ENCODE results near the gene PHF23. TPM values are rescaled to one million over a fixed set of nuclear protein-coding genes. Genes with fewer than 3 reads are reported as not detected.

PHF23 gene
- total and polyA plus RNA-seq, 9 of the 15 experiments (the other 6 are each of a cell fraction or from before 2014, with no cell fraction given), result 7.4 to 87.5 (median 33.7) TPM

DNA sequence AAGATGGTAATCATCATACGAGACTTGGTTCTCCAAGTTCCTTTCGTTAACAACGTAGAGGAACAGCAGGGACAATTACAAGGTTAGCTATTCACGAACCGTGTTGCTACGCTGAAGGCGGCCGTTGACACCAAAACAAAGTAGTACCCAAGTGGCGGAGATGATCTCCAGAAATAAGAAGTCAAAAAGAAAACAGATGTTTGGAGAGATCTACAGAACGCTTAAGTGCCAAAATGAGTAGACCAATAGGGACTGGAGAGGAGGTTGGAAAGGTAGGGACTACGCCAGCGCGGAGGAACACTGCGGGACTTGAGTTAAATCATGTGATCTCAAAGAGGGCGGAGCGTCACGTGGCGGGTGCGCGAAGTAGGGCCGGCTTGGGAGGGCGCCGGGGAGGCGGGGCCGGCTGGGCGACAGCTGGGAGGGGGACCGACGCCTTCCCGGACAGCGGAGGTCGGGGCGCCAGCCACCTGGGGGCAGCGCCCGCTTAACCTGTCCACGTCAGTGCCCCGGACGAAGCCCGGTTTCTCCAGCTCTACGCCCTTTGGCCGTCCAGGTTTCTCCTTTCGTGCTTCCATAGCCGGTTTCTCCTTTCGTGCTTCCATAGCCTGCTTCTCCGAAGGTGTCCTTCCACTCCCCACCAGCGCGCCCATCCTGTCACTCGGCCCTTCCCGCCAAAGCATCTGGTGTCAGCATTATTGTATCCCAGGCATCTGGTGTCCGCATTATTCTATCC lies 3.6 kb upstream of the PHF23 start (continued):
- no peak for TF ChIP-seq IRF2 (CRISPR knock-in tag; IDR thresholded peaks at IDR 0.05)
- peak; percentile 58; the same call in 1 of the 2 replicates for TF ChIP-seq CTBP1 (IDR thresholded peaks at IDR 0.05; ENCODE audit: borderline replicate concordance)
- TF ChIP-seq ZBTB17 (CRISPR knock-in tag; IDR thresholded peaks at IDR 0.05), result 0 out of 2 replicates have a peak, but pooled peaks have one; percentile 25
- no peak; the same call in 1 of the 2 replicates for TF ChIP-seq SMARCE1 (IDR thresholded peaks at IDR 0.05)
- TF ChIP-seq NR3C1 (CRISPR knock-in tag; IDR thresholded peaks at IDR 0.05), result no peak
- TF ChIP-seq, protein P1, sequence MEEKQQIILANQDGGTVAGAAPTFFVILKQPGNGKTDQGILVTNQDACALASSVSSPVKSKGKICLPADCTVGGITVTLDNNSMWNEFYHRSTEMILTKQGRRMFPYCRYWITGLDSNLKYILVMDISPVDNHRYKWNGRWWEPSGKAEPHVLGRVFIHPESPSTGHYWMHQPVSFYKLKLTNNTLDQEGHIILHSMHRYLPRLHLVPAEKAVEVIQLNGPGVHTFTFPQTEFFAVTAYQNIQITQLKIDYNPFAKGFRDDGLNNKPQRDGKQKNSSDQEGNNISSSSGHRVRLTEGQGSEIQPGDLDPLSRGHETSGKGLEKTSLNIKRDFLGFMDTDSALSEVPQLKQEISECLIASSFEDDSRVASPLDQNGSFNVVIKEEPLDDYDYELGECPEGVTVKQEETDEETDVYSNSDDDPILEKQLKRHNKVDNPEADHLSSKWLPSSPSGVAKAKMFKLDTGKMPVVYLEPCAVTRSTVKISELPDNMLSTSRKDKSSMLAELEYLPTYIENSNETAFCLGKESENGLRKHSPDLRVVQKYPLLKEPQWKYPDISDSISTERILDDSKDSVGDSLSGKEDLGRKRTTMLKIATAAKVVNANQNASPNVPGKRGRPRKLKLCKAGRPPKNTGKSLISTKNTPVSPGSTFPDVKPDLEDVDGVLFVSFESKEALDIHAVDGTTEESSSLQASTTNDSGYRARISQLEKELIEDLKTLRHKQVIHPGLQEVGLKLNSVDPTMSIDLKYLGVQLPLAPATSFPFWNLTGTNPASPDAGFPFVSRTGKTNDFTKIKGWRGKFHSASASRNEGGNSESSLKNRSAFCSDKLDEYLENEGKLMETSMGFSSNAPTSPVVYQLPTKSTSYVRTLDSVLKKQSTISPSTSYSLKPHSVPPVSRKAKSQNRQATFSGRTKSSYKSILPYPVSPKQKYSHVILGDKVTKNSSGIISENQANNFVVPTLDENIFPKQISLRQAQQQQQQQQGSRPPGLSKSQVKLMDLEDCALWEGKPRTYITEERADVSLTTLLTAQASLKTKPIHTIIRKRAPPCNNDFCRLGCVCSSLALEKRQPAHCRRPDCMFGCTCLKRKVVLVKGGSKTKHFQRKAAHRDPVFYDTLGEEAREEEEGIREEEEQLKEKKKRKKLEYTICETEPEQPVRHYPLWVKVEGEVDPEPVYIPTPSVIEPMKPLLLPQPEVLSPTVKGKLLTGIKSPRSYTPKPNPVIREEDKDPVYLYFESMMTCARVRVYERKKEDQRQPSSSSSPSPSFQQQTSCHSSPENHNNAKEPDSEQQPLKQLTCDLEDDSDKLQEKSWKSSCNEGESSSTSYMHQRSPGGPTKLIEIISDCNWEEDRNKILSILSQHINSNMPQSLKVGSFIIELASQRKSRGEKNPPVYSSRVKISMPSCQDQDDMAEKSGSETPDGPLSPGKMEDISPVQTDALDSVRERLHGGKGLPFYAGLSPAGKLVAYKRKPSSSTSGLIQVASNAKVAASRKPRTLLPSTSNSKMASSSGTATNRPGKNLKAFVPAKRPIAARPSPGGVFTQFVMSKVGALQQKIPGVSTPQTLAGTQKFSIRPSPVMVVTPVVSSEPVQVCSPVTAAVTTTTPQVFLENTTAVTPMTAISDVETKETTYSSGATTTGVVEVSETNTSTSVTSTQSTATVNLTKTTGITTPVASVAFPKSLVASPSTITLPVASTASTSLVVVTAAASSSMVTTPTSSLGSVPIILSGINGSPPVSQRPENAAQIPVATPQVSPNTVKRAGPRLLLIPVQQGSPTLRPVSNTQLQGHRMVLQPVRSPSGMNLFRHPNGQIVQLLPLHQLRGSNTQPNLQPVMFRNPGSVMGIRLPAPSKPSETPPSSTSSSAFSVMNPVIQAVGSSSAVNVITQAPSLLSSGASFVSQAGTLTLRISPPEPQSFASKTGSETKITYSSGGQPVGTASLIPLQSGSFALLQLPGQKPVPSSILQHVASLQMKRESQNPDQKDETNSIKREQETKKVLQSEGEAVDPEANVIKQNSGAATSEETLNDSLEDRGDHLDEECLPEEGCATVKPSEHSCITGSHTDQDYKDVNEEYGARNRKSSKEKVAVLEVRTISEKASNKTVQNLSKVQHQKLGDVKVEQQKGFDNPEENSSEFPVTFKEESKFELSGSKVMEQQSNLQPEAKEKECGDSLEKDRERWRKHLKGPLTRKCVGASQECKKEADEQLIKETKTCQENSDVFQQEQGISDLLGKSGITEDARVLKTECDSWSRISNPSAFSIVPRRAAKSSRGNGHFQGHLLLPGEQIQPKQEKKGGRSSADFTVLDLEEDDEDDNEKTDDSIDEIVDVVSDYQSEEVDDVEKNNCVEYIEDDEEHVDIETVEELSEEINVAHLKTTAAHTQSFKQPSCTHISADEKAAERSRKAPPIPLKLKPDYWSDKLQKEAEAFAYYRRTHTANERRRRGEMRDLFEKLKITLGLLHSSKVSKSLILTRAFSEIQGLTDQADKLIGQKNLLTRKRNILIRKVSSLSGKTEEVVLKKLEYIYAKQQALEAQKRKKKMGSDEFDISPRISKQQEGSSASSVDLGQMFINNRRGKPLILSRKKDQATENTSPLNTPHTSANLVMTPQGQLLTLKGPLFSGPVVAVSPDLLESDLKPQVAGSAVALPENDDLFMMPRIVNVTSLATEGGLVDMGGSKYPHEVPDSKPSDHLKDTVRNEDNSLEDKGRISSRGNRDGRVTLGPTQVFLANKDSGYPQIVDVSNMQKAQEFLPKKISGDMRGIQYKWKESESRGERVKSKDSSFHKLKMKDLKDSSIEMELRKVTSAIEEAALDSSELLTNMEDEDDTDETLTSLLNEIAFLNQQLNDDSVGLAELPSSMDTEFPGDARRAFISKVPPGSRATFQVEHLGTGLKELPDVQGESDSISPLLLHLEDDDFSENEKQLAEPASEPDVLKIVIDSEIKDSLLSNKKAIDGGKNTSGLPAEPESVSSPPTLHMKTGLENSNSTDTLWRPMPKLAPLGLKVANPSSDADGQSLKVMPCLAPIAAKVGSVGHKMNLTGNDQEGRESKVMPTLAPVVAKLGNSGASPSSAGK (IDR thresholded peaks at IDR 0.05), result peak; percentile 26; the same call in 1 of the 2 replicates
- no peak for TF ChIP-seq CSDE1 (IDR thresholded peaks at IDR 0.05)
- TF ChIP-seq ESRRA (IDR thresholded peaks at IDR 0.05; ENCODE audit: borderline replicate concordance, low read depth), result peak; percentile 12; the same call in 1 of the 2 replicates
- no peak for TF ChIP-seq FOXK1 (CRISPR knock-in tag; IDR thresholded peaks at IDR 0.05; ENCODE audit: borderline replicate concordance)
- TF ChIP-seq, protein P2, sequence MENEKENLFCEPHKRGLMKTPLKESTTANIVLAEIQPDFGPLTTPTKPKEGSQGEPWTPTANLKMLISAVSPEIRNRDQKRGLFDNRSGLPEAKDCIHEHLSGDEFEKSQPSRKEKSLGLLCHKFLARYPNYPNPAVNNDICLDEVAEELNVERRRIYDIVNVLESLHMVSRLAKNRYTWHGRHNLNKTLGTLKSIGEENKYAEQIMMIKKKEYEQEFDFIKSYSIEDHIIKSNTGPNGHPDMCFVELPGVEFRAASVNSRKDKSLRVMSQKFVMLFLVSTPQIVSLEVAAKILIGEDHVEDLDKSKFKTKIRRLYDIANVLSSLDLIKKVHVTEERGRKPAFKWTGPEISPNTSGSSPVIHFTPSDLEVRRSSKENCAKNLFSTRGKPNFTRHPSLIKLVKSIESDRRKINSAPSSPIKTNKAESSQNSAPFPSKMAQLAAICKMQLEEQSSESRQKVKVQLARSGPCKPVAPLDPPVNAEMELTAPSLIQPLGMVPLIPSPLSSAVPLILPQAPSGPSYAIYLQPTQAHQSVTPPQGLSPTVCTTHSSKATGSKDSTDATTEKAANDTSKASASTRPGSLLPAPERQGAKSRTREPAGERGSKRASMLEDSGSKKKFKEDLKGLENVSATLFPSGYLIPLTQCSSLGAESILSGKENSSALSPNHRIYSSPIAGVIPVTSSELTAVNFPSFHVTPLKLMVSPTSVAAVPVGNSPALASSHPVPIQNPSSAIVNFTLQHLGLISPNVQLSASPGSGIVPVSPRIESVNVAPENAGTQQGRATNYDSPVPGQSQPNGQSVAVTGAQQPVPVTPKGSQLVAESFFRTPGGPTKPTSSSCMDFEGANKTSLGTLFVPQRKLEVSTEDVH (IDR thresholded peaks at IDR 0.05; ENCODE audit: low read depth, partially characterized antibody), result peak; percentile 88
- 0 out of 2 replicates have a peak, but pooled peaks have one; percentile 61 for TF ChIP-seq ILF3 (IDR thresholded peaks at IDR 0.05; ENCODE audit: borderline replicate concordance)
- no peak for TF ChIP-seq RUNX1 (IDR thresholded peaks at IDR 0.05; ENCODE audit: low read depth)
- TF ChIP-seq HDGF (IDR thresholded peaks at IDR 0.05), result no peak
- TF ChIP-seq JUN (IDR thresholded peaks at IDR 0.05; ENCODE audit: borderline replicate concordance, low read depth, low read length), result peak; percentile 11; the same call in 1 of the 2 replicates
- no peak for TF ChIP-seq JUN (CRISPR knock-in tag; IDR thresholded peaks at IDR 0.05; ENCODE audit: borderline replicate concordance)

All from K562 (cell line).